H9 (cell line): ENCODE measurements around the gene ERFL. TPM values are rescaled to one million over a fixed set of nuclear protein-coding genes. Genes with fewer than 3 reads are reported as not detected.

Experiments used
- DNase-seq: peaks from one replicate; pipeline ENCODE4 v3.0.0-alpha.2; 2017
- H2AFZ ChIP-seq: one replicate; pipeline ENCODE4 v1.6.1; 2013; ENCODE audit warnings: mild to moderate bottlenecking, low read length, control low read depth, moderate library complexity
- H2AK5ac ChIP-seq: 2 replicates; pipeline ENCODE4 v1.6.1; 2013; ENCODE audit warnings: low read length, control low read depth, mixed read lengths; ENCODE audit not compliant: insufficient read length
- H2BK120ac ChIP-seq: one replicate; pipeline ENCODE4 v1.6.1; 2013; ENCODE audit warnings: low read depth, mild to moderate bottlenecking, low read length, control low read depth, inconsistent platforms; ENCODE audit not compliant: poor library complexity, severe bottlenecking
- H2BK12ac ChIP-seq: 2 replicates; pipeline ENCODE4 v1.6.1; 2013; ENCODE audit warnings: low read length, control low read depth, mixed read lengths, low read depth; ENCODE audit not compliant: insufficient read length
- H2BK15ac ChIP-seq: 2 replicates; pipeline ENCODE4 v1.6.1; 2013; ENCODE audit warnings: low read depth, low read length, control low read depth
- H2BK20ac ChIP-seq: one replicate; pipeline ENCODE4 v1.6.1; 2013; ENCODE audit warnings: low read depth, mild to moderate bottlenecking, low read length, control low read depth, inconsistent platforms; ENCODE audit not compliant: poor library complexity, severe bottlenecking
- H2BK5ac ChIP-seq: 2 replicates; pipeline ENCODE4 v1.6.1; 2013; ENCODE audit warnings: low read length, control low read depth, mixed read lengths; ENCODE audit not compliant: insufficient read length
- H3K14ac ChIP-seq: 2 replicates; pipeline ENCODE4 v1.6.1; 2013; ENCODE audit warnings: low read length, control low read depth; ENCODE audit not compliant: insufficient read depth
- H3K18ac ChIP-seq: 2 replicates; pipeline ENCODE4 v1.6.1; 2013; ENCODE audit warnings: low read depth, mild to moderate bottlenecking, mixed read lengths, low read length, control low read depth; ENCODE audit not compliant: insufficient read length
- H3K23ac ChIP-seq: 2 replicates; pipeline ENCODE4 v1.6.1; 2013; ENCODE audit warnings: low read length, control low read depth, mixed read lengths, low read depth; ENCODE audit not compliant: insufficient read length
- H3K23me2 ChIP-seq: 2 replicates; pipeline ENCODE4 v1.6.1; 2013; ENCODE audit warnings: low read depth, mild to moderate bottlenecking, mixed read lengths, low read length, control low read depth; ENCODE audit not compliant: insufficient read length, poor library complexity, severe bottlenecking
- H3K27ac ChIP-seq: 2 replicates; pipeline ENCODE4 v1.5.1; 2013; ENCODE audit warnings: low read length, control low read depth, mixed read lengths, low read depth; ENCODE audit not compliant: insufficient read length
- H3K27me3 ChIP-seq: 2 replicates; pipeline ENCODE4 v1.6.1; 2013; ENCODE audit warnings: low read length, control low read depth, inconsistent platforms; ENCODE audit not compliant: insufficient read depth
- H3K4ac ChIP-seq: 2 replicates; pipeline ENCODE4 v1.6.1; 2013; ENCODE audit warnings: low read depth, mild to moderate bottlenecking, control low read depth, inconsistent platforms, low read length, moderate library complexity
- H3K4me1 ChIP-seq: 2 replicates; pipeline ENCODE4 v1.6.1; 2013; ENCODE audit warnings: low read length, control low read depth, inconsistent platforms; ENCODE audit not compliant: insufficient read depth
- H3K4me2 ChIP-seq: 2 replicates; pipeline ENCODE4 v1.6.1; 2013; ENCODE audit warnings: low read length, control low read depth, mixed read lengths; ENCODE audit not compliant: insufficient read length, insufficient read depth
- H3K56ac ChIP-seq: 2 replicates; pipeline ENCODE4 v1.6.1; 2013; ENCODE audit warnings: low read depth, mild to moderate bottlenecking, mixed read lengths, low read length, control low read depth; ENCODE audit not compliant: insufficient read length
- H3K79me1 ChIP-seq: 2 replicates; pipeline ENCODE4 v1.6.1; 2013; ENCODE audit warnings: low read depth, mild to moderate bottlenecking, moderate library complexity, low read length, control low read depth, inconsistent platforms; ENCODE audit not compliant: insufficient read depth, poor library complexity, severe bottlenecking
- H3K79me2 ChIP-seq: 2 replicates; pipeline ENCODE4 v1.6.1; 2013; ENCODE audit warnings: low read length, control low read depth, inconsistent platforms; ENCODE audit not compliant: insufficient read depth
- H3K9ac ChIP-seq: 2 replicates; pipeline ENCODE4 v1.6.1; 2013; ENCODE audit warnings: low read length, control low read depth, mixed read lengths; ENCODE audit not compliant: insufficient read length; ENCODE audit errors: extremely low read depth
- H3K9me3 ChIP-seq: one replicate; pipeline ENCODE4 v1.6.1; 2013; ENCODE audit warnings: low read depth, low read length, inconsistent platforms; ENCODE audit not compliant: control insufficient read depth
- H3T11ph ChIP-seq: one replicate; pipeline ENCODE4 v1.6.1; 2013; ENCODE audit warnings: mild to moderate bottlenecking, low read length, control low read depth, inconsistent platforms
- H4K20me1 ChIP-seq: one replicate; pipeline ENCODE4 v1.6.1; 2013; ENCODE audit not compliant: control insufficient read depth, insufficient read length, insufficient read depth
- H4K5ac ChIP-seq: 2 replicates; pipeline ENCODE4 v1.6.1; 2013; ENCODE audit warnings: low read depth, mild to moderate bottlenecking, mixed read lengths, low read length, control low read depth; ENCODE audit not compliant: insufficient read length
- H4K8ac ChIP-seq: replicated peaks from 2 replicates; pipeline ENCODE4 v1.6.1; 2013; ENCODE audit warnings: low read length, control low read depth, mixed read lengths, low read depth; ENCODE audit not compliant: insufficient read length
- H4K91ac ChIP-seq: 2 replicates; pipeline ENCODE4 v1.6.1; 2013; ENCODE audit warnings: low read depth, mild to moderate bottlenecking, moderate library complexity, mixed read lengths, low read length, control low read depth; ENCODE audit not compliant: insufficient read length
- H3K27ac Mint-ChIP-seq, 3 experiments: 2 replicates in 2 of 3; 3 replicates in 1 of 3; pipeline ENCODE4 v1.8.0; 2020 to 2021; ENCODE audit warnings: mixed read lengths in 3 of 3, mild to moderate bottlenecking in 1 of 3, moderate library complexity in 1 of 3
- H3K27me3 Mint-ChIP-seq: 2 replicates; pipeline ENCODE4 v1.8.0; 2021; ENCODE audit warnings: low read depth, mild to moderate bottlenecking, moderate library complexity, mixed read lengths
- H3K36me3 Mint-ChIP-seq, 3 experiments: 2 replicates in 2 of 3; 3 replicates in 1 of 3; pipeline ENCODE4 v1.8.0; 2020 to 2021; ENCODE audit warnings: low read depth in 3 of 3, mixed read lengths in 3 of 3; ENCODE audit not compliant: insufficient read depth in 1 of 3
- H3K4me1 Mint-ChIP-seq, 2 experiments: 2 replicates each; pipeline ENCODE4 v1.8.0; 2020; ENCODE audit warnings: mixed read lengths in 2 of 2
- H3K4me3 Mint-ChIP-seq, 2 experiments: 2 replicates in 1 of 2; 3 replicates in 1 of 2; pipeline ENCODE4 v1.8.0; 2020 to 2021; ENCODE audit warnings: mild to moderate bottlenecking in 2 of 2, mixed read lengths in 2 of 2, moderate library complexity in 1 of 2
- H3K9me3 Mint-ChIP-seq, 2 experiments: 2 replicates in 1 of 2; 3 replicates in 1 of 2; pipeline ENCODE4 v1.8.0; 2020; ENCODE audit warnings: mild to moderate bottlenecking in 2 of 2, mixed read lengths in 2 of 2, moderate library complexity in 1 of 2
- WGBS: extraction: QIAGEN DNeasy Blood & Tissue Kit; methylation state at CpG from one replicate; pipeline ENCODE4 v1.1.7; 2013; ENCODE audit warnings: missing lambda C conversion rate, low lambda C conversion rate, mixed read lengths; ENCODE audit not compliant: insufficient read length; ENCODE audit errors: extremely low coverage; 5-methylcytosine and 5-hydroxymethylcytosine counted together
- total RNA-seq: library from RNA; stranded (reverse); gene quantifications from 2 replicates; pipeline ENCODE4 v1.2.1, GENCODE V29; 2021
- TF ChIP-seq, protein P1 (sequence below): fragments of 200-600 bp; sonication (generic); conservative IDR thresholded peaks from 3 replicates; pipeline ENCODE4 v1.8.0; 2021; ENCODE audit warnings: antibody characterized with exemption, mild to moderate bottlenecking

Gene ERFL
- total RNA-seq, 1 experiment from 2014 or later = 0.22 TPM

DNA sequence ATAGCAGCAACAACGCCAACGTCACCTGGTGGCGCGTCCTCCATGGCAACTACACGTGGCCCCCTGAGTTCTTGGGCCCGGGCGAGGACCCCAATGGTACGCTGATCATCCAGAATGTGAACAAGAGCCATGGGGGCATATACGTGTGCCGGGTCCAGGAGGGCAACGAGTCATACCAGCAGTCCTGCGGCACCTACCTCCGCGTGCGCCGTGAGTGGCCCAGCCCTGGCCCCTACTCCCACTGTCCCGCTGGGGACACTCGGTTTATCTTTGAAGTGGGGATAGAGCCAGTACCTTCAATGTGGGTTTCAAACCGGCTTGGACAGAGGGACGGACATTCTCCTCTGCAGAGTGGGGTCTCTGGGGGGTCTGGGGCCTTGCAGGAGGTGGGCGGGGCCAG is 49.2 kb downstream of the ERFL start:
- Histone ChIP-seq H3K27ac (no peak overlapping the region), H3K27me3 (no peaks in the 10 kb centered on the region; the same call in 1 of the 2 replicates), H2BK12ac (no peak overlapping the region), H3K79me2 (no peaks in the 10 kb centered on the region), H4K91ac (no peak overlapping the region), H3T11ph (no peak overlapping the region), H3K4me2 (no peak overlapping the region), H3K23ac (no peak overlapping the region), H2BK20ac (no peak overlapping the region), H3K79me1 (no peaks in the 10 kb centered on the region), H2BK5ac (no peak overlapping the region), H3K4me1 (no peaks in the 10 kb centered on the region), H2BK120ac (no peak overlapping the region), H2AFZ (no peak overlapping the region), H4K5ac (no peak overlapping the region), H3K56ac (no peak overlapping the region), H3K14ac (no peak overlapping the region), H3K9ac (no peak overlapping the region), H4K8ac (no peak overlapping the region), H3K4ac (no peak overlapping the region), H3K23me2 (peaks cover 15% of the 10 kb centered on the region), H3K9me3 (no peaks in the 10 kb centered on the region), H3K18ac (no peak overlapping the region), H2AK5ac (no peak overlapping the region), H4K20me1 (no peaks in the 10 kb centered on the region), H2BK15ac (no peak overlapping the region)
- Mint-ChIP-seq H3K27ac (no peak overlapping the region), H3K36me3 (no peaks in the 10 kb centered on the region; a peak in 1 of 7 replicates), H3K4me1 (peaks cover 6 to 26% of the 10 kb centered on the region in 2 experiments), H3K9me3 (no peaks in the 10 kb centered on the region), H3K27me3 (peaks cover 52% of the 10 kb centered on the region), H3K4me3 (no peak overlapping the region)
- TF ChIP-seq, protein P1, sequence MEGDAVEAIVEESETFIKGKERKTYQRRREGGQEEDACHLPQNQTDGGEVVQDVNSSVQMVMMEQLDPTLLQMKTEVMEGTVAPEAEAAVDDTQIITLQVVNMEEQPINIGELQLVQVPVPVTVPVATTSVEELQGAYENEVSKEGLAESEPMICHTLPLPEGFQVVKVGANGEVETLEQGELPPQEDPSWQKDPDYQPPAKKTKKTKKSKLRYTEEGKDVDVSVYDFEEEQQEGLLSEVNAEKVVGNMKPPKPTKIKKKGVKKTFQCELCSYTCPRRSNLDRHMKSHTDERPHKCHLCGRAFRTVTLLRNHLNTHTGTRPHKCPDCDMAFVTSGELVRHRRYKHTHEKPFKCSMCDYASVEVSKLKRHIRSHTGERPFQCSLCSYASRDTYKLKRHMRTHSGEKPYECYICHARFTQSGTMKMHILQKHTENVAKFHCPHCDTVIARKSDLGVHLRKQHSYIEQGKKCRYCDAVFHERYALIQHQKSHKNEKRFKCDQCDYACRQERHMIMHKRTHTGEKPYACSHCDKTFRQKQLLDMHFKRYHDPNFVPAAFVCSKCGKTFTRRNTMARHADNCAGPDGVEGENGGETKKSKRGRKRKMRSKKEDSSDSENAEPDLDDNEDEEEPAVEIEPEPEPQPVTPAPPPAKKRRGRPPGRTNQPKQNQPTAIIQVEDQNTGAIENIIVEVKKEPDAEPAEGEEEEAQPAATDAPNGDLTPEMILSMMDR = no peak
- DNase-seq = no peak
- WGBS = no CpG with 5 or more reads among the region's 21 CpGs
